Measurements from ENCODE around the gene C4orf50.

C4orf50 gene

DNA sequence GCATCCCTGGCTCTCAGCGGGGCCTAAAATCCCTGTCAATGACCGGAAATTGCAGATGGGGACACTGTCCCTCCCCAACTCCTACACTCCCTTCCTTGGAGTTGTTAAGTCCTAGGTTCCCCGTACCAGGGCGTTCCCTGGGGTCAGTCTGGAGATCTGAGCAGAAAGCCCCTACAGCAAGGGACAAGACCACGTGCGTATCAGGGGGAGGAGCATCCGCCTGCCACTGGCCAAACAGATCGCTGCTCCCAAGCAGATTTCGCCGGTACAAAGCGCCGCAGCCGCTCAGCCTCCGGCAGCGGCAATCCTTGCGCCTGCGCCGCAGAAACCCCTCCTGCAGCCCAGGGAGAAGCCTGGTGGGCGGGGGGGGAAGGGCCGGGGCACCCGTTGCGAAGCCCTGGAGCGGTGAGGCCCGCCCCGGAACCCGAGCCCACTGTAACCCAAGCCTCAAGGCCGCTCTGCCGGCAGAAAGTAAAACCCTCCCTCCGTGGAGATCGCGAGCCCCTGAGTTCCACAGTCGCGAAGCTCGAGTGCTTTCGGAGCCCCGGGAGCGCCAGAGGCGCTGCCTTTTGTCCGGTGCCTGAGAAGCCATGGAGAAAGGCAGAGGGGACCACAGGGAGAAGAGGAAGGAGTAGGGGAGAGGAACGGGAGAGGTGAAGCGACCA is 128.0 kb downstream of the C4orf50 start:
- no peak for DNase-seq (ENCODE audit: low read depth in 3 of 3)

DNA sequence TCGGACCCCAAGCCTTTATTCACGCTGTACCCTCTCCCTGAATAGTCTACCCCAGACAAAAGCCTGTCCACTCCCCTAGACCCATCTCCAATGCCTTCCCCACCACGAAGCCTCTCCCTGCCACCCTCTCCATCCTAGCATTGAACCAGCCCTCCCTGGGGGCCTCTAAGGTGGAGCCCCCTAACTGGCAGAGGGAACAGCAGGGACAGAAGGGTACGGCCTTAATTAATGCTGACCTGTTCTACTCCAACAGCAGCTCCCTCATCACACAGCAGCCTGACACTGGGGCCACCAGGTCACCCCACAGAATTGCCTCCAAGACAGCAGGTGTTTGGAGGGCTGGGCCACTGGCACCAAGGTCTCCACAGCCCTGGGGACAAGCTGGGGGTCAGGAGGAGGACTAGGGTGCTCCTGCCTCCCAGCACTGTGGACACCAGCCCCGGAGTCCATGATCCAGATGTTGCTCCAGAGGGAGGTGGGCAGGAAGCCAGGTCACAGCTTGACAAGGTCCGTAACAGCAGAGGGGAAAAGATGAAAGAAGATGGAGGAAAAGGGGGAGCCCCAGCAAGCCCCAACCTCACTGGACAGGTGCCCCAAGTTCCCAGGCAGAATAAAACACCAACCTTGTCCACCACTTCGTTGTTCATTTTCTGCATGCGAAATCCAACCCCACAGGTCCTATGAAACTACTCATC is 129.1 kb downstream of the C4orf50 start:
- DNase-seq (ENCODE audit: low read depth in 3 of 3), result no peak

DNA sequence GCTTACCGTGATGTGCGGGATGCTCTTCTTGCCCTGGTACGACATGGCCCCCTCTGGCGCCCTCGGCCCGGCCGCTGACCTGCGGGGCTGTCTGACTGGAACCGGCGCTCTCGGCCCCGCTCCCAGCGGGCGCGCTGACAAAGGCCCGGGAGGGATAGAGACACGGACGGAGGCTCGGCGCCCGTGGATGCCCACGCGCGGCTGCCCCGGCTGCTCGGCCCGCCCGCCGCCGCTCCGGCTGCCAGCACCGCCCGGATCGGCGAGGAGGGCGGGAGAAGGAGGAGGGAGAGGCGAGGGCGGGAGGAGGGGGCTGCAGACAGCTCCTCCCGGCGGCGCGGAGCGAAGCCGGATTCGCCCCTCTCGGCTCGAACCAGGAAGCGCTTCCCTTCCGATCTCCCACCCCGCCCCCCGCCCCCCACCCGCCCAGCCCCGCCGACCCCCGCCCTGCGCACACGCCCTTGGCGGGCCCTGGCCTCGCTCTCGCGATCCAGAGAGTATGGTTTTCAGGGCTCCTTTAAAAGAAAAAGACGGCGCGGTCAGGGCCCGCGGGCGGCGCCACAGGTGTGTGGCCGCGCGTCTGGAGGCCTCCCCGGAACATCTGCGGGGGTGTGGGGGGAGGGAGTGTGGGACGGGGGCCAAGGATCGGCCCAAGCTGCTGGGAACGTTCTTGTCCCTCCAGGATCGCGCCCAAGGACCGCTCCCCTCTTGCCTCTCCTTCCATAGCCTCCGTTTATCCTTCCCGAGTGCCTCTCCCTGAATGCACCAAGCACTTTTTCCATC is 129.8 kb downstream of the C4orf50 start:
- DNase-seq (ENCODE audit: low read depth in 3 of 3), result no peak

DNA sequence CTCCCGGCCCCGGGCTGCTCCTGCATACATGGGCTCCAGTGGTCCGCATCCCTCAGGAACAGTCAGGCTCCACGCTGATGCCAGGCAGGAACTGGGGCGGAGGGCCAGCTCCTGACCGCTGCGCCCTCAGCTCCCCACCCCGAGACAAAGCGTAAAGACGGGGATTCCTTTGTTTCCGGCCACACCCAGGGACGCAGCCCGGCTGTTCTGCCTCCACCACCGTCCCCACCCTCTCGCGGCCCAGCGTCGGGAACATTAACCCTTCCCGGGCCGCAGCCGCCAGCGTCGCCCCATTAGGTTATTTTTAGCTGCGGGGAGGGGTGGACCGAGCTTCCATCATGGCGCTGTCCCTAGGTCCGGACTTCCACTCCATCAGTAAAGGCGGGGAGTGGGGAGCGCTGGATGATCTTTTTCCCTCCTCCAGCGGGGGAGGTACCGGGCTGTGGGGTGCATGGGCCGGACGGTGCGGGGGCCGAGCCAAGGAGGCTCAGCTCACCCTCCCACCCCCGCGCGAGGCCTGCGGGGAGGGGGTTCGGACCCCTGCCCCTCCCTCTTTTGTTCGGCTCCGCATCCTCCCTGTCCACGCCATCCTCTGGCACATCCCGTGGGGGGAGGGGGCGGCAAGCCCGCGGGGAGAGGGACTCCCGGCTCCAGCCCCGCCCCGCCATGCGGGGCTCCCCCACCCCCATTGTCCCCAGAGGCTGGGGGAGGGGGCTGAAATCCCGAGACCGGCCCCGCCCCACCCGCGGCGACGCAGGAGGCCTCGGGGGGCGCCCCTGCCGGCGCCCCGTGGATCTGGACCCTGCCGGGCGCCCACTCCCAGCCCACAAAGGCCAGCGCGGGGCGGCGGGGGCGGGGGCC is 130.6 kb downstream of the C4orf50 start:
- no peak for DNase-seq (ENCODE audit: low read depth in 3 of 3)

DNA sequence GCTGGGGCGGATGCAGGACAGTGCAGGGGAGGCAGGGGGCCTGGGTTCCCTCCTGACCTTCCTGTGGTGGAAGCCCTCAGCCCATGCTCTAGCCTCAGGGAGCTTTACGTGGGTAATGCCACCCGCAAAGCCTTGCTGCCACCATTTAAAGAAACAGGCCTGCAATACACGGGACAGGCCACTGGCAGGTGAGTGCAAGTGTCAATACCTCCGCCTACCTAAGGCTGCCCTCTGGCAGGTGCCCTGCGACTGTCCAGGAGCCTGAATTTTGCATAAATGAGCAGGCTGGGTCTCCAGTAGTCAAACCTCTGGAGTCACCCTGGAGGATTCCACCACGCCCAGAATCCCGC is 131.2 kb downstream of the C4orf50 start:
- no peak for DNase-seq (ENCODE audit: low read depth in 3 of 3)

DNA sequence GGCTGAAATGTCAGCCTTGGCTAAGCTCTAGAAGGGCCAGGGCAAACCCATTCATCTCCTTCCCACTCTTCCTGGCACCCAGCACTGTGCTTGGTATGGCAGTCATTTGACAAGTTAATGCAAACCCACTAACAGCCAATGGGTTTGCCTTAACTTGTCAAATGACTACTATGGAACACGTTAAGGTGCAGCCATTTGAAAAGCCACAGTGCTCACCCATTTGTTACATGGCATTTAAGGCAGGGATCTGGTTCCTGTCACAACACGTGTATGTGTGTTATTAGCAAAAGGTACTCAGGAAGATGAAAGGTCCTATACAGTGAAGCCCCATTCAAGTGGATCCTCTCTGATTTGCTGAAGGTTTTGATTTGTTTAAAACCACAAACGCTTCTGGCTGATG is 132.5 kb downstream of the C4orf50 start:
- DNase-seq (ENCODE audit: low read depth in 3 of 3), result no peak

DNA sequence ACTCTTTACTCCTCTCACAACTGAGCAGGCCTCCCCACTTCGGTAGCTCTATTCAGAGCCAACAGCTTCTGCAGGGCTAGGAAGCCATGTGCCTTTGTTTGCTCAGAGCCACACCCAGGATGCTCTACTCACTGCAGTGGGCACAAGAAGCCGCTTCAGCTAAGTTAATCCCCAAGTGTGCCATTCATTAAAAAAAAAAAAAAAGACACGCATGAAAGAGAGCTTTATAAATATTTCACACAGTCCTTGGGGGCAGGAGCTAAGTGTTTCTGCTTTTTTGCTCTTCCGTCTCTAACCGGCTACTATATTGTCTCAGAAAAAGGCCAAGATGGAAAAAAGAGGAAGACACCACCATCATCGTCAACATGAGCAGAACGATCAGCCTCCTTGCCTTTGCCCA is 133.4 kb downstream of the C4orf50 start:
- DNase-seq (ENCODE audit: low read depth in 3 of 3), result no peak

DNA sequence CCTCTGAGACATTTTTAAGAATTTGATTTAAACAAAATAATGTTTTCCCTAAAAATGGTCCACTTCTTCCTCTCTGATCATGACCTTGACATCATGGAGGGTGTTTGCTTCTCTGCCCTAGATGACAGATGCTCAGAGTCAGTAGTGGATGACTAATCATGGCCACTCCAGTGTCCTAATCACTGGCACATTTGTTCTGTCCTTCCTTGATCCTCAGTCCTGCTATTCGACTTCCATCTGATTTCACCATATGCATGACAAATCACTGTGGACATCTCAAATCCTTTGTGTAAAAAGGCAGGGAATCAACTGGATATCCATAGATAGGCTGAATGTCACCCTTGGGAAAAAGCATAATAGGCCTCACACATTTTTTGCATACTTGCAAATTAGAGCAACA is 134.3 kb downstream of the C4orf50 start:
- no peak for DNase-seq (ENCODE audit: low read depth in 3 of 3)

DNA sequence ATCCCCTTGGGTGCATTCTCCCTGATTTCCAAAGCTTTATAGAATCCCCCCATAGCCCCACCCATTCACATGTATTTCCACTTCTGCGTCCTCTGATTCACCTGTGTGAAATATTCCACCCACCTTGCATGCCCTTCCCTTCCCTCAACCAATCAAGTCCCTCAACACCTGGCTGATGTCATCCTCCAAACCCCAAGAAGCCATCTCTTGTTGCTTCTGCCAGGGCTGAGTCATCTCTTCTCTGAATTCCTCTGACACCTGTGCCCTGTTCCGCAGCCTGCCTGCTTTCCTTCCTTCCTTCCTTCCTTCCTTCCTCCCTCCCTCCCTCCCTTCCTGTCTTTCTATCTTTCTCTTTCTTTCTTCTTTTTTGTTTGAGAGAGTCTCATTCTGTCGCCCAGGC is 135.3 kb downstream of the C4orf50 start:
- DNase-seq (ENCODE audit: low read depth in 3 of 3), result no peak

DNA sequence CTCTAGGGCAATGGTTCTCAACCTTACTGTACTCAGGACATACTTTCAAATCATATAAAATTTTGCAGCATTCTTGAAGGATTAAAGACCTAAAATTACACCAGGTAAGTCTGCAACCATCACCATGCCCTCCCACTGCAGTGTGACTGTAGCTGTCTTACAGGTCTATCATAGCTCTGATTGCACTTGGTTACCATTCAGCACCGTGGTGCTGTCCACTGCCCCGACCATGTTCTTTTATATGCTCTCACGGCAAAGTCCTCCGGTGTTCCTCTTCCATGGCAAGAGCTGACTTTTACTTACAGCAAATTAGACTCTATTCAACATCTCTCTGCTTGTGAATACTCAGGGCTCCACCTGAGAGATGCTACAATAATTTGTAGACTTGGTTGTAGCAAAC is 136.9 kb downstream of the C4orf50 start:
- no peak for DNase-seq (ENCODE audit: low read depth in 3 of 3)

DNA sequence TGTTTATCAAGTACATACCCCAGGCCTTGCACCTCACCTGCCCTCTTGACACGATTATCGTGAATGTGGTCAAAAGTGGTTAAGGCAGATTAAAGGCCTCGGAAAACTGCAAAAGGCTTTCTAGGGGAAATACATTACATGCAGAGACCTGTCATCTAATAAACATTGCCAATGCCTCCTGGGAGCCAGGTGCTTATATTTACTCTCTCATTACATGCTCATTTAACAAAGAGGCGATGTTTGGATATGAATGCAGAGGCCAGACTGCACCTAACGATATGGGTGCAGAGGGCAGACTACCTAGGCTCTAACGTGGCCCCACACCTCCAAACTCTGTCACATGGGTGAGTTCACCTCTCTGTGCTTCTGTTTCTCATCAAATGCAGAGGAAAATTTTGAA is 139.9 kb downstream of the C4orf50 start:
- no peak for DNase-seq (ENCODE audit: low read depth in 3 of 3)

DNA sequence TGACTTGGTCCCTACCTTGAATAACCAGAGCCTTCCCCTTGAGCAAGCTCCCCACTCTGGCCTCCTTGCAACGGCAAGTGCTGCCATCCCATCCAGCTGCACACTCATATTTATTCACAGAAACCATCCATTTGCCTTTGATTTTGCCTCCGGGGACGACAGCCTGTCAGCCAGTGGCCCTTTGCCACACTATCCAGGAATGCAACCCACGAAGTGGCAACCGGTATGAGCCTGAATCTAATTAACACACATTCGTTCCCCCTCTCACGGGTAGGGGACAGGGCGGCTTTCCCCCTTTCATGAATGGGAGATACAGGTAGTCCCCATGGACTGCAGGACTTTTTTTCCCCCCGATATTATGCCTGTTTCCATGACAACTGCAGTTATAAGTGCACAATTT is 140.8 kb downstream of the C4orf50 start:
- DNase-seq (ENCODE audit: low read depth in 3 of 3), result no peak

DNA sequence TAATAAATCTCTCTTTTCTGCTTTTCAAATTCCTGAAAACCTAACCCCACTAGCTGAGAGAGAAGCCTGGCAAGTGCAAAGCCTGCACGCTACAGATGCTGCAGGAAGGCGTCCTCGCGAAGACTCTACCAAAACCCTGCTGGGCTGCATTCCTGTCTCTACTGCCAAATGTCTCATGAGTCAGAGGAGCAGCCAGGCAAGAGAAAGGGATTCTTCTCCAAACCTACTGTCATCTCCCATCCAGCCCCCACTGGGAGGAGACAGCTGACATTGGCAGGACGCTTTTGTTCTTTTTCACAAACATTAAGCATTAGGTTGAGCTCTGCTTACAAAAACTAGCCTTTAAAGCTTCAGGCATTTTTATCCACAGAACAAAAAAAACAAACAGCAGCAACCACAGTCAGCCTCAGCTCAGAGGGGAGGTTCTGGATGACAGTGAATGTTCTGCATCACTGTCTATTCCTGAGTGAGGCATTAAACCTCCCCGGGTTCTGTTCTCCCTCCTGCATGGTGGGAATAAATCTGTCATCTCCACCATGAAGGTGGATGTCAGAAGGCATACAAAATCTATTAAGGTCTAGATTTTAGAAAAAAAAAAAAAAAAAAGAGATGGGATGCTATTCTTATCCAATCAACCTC is 143.3 kb downstream of the C4orf50 start:
- no peak for DNase-seq (ENCODE audit: low read depth in 3 of 3)

DNA sequence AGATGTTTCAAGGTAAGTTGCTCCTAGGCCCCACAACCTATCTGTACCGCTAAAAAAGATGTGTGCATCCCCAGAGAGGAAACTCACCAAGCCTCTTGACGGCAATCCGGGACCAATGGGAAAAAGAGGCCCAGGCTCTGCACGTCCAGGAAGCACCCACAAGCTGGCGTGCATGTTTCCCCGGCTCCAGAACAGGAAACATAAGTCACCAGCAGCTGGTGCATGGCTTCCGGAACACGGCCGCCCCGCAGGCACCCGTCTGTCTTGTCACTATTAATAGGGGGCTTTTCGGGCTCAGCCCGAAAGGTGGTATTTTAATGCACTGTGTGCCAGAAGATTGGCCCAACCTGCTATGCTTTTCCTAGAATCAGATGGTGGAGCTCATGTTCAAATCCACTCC is 147.5 kb downstream of the C4orf50 start:
- DNase-seq (ENCODE audit: low read depth in 3 of 3), result no peak

DNA sequence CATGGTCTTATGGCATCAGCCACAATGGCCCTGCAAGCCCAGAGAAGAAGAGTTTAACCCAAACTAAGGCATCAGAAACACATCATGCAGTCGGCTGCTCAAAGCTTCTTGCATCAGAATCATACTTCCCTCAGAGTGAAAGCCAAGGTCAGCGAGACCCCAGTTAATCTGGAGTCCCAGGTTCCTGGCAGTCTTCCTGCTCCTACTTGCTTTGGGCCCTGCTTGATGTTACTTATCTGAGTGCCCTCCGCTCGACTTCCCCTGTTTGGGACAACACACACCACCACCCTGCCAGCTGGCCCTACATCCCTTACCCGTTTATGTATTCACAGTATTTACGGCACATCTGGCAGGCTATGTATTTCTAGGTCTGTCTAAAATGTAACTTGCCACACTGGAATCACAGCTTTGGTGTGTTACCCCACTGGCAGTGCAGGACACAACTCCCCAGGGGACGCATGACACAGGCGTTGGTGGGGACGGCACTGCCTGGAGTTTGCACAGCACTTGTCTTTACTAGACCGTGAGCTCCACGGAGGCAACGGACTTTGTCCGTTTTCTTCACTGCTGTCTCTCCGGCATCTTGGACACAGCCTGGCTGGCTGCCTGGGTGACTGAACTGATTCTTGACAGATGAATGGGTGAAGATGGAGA is 148.1 kb downstream of the C4orf50 start:
- no peak for DNase-seq (ENCODE audit: low read depth in 3 of 3)

DNA sequence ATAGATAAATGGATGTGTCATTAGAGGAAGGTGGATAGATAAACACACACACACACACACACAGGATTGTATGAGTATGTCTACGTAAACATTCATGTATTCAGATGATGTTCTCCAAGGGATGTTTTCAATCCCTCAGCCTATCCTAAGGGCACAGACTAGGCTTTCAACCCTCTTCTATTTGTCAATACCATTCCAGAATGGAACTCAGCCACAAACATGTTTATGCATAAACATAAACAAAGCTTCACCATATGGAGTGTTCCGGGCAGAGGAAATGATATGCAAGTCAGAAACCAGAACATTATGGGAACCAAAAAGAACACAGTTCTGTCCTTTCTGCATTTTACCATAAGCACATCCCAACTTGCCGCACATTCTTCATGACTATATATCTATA is 150.4 kb downstream of the C4orf50 start:
- no peak for DNase-seq (ENCODE audit: low read depth in 3 of 3)

DNA sequence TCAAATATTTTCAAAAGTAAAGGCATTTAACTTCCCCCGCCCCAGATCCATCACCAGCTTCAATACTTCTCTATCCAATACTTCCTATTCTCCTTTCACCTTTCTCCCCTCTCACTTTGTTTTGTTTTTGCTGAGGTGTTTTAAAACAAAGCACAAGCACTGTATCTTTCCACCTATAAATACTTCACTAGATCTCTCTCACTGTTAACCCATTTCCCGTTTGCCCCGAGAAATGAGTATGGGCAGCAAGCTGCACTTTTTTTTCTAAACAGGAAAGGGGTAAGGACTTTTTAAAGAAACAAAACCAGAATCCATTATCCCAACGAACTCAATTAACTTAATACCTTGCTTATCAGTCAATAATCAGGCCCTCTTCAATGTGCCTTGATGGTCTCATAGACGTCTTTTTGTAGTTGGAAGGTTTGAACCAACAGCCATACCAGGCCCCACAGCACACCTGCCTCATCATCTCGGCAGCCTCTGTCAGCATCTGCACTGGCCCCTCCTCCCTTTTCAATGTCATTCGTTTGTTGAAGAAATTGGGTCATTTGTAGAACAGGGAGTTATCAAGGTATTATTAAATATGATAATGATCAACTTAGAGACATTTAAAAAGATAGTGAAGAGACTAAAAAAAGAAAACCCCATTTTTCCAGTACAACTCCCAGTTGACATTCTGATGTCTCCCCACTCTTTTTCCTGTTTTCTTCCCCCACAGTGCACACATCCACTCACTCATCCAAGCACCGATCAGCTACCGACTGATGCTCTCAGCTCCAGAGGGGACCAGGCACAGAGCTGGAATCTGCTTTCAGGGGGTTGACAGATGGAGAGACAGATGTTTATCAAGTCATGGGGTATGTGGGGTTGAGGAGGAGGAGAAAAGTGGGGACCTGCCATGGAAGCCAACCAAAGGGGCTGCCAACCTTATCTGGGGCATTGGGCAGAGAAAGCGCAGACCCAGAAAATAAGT is 151.1 kb downstream of the C4orf50 start:
- DNase-seq (ENCODE audit: low read depth in 3 of 3), result no peak

DNA sequence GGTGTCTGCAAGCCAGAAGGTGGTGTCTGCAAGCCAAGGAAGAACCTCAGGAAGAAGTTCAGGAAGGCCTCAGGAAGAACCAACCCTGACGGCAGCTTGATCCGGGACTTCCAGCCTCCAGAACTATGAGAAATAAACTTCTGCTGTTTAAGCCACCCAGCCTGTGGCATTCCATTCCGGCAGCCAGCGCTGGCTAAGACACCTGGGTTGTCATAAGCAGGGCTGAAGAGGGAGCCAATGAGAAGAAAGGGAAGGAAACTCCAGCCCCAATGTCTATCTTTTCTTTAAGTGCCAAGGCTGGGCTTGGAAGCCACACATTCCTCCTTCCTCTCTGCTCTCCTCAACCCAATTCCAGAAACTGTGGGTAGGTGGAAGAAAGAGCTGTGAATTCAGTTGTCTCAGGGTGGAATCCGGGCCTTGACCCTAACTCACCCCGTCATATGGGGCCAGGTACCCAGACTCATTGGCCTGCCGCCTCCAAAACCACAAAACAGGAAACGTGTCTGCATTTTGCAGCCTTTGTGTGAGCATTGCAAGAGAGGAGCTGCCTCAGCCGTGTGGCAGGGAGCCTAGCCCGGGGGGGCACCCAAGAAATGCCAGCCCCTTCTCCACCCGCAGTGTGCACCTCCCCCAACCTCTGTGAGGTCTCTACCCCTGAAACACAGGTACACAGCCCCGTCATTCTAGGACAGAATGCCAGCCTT is 152.2 kb downstream of the C4orf50 start:
- no peak for DNase-seq (ENCODE audit: low read depth in 3 of 3)

DNA sequence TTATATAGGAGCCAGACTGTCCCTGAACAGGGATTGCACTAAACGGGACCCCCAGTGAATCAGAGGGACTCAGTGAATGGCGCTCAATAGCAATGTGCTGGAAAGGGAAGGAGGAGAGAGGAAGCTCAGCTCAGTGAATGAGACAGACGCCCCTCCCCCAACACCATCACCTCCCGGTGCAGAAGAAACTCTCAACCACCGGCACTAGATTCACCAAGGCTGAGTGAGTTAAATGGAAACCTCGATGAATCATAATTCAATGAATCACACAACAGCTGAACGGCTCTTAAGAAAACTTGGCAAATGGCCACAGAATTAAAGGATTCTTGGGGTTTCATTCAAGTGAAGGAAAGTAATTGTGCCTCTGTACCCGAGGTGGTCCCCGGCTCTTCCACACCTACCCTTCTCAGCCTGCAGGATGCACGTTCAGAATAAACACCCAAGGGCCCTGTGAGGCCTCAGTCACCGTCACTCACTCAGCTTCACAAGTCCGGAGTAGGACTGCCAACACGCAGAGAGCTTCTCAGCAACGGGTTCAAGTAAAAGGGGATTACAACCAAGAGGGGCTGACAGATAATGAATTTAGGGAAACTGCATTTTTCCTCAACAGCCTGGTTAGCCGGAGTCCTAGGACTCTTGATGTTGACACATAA is 154.6 kb downstream of the C4orf50 start:
- peak; percentile 28 to 60 (median 46) for DNase-seq (ENCODE audit: low read depth in 3 of 3)
